ENCODE measurements around the gene CCDC92. TPM values are rescaled to one million over a fixed set of nuclear protein-coding genes. Genes with fewer than 3 reads are reported as not detected.

Gene CCDC92, protein sequence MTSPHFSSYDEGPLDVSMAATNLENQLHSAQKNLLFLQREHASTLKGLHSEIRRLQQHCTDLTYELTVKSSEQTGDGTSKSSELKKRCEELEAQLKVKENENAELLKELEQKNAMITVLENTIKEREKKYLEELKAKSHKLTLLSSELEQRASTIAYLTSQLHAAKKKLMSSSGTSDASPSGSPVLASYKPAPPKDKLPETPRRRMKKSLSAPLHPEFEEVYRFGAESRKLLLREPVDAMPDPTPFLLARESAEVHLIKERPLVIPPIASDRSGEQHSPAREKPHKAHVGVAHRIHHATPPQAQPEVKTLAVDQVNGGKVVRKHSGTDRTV
- total RNA-seq: 7.8 and 8.8 TPM in 2 replicates

DNA sequence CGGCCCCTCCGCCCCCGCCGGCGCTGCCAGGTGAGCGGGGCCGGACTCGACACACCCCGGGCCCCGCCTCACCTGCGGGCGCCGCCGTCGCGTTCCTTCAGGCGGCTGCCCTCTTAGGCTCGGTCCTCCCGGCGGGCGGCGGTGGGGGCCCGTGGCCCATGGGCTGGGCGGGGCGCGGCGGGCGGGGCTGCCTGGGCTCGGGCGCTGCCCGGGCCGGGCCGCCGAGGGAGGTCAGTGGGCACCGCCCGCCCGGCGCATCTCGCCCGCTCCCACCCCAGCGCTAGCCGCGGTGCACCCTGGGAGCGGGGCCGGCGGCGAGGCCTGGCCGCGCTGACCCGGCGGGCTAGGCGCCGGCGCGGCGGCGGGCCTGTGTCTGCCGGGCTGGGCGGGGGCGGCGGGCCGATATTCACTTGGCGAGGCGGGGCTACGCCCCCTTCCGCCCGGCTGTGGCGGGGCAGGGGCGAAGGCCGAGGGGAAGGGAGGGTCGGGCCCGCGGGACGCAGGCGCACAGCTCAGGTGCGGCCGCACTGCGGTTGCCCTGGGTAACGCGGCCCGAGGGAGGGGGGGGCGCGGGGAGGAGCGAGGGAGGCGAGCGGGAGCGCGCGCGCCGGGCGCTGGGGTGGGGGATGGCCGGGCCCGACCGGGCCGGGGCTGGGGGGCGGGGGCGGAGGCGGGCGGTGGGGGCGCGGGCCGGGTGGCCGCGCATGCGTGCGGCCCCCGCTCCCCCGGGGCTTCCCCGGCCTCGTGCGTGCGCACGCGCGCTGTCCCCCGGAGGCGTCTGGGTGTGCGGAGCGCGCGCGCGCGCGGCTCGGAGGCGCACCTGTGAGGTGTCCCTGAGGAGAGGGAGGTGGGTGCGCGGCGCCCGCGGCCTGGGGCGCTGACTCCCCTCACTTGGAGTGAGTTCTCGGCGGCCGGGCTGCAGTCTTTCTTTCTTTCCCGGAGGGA is at the start of gene CCDC92, which contains the start of gene ZNF664:
Gene CCDC92 (minus strand): TSS at position 375 of the 945 bp plus-strand sequence. CDS start 28,526 bp downstream, outside the sequence.
Gene ZNF664 (plus strand): TSS at position 759 of the 945 bp plus-strand sequence. CDS start 38,930 bp downstream, outside the sequence.

Small RNA genes lying within 50 kb of the gene (small RNA-seq; reads per million reads assigned to genes)
- gene AC068790.4 (not detected), gene AC068790.6 (0.08 reads per million)

Other genes with a start within 250 kb of the CCDC92 start
- gene DNAH10, start 210.5 kb downstream of the CCDC92 start, total RNA-seq: 0.73 and 2.7 TPM in 2 replicates
- gene ZNF664, start 384 bp upstream of the CCDC92 start, total RNA-seq: 43.4 and 49.3 TPM in 2 replicates